ENCODE data around the gene LMO2. TPM values are rescaled to one million over a fixed set of nuclear protein-coding genes. Genes with fewer than 3 reads are reported as not detected.

Gene LMO2
- total RNA-seq, 2 donors from 2014 or later: 37.0 to 74.3 TPM

GRCh38 chr11:33930317-33931021 lies 38.6 kb upstream of the LMO2 start:
- no peak for DNase-seq (ENCODE audit: low spot score)
- H3K4me1 ChIP-seq (ENCODE audit: control insufficient read depth in 1 of 2, low read depth in 2 of 2): peaks cover 13 to 29% of the 10 kb centered on the region in 2 donors
- H3K27ac ChIP-seq: peak overlapping the region; percentile 54 to 64
- no peaks in the 10 kb centered on the region for H3K9me3 ChIP-seq
- peak overlapping the region; percentile 20 for H3K4me3 ChIP-seq
- no peaks in the 10 kb centered on the region for H3K36me3 ChIP-seq
- TF ChIP-seq, protein P1, sequence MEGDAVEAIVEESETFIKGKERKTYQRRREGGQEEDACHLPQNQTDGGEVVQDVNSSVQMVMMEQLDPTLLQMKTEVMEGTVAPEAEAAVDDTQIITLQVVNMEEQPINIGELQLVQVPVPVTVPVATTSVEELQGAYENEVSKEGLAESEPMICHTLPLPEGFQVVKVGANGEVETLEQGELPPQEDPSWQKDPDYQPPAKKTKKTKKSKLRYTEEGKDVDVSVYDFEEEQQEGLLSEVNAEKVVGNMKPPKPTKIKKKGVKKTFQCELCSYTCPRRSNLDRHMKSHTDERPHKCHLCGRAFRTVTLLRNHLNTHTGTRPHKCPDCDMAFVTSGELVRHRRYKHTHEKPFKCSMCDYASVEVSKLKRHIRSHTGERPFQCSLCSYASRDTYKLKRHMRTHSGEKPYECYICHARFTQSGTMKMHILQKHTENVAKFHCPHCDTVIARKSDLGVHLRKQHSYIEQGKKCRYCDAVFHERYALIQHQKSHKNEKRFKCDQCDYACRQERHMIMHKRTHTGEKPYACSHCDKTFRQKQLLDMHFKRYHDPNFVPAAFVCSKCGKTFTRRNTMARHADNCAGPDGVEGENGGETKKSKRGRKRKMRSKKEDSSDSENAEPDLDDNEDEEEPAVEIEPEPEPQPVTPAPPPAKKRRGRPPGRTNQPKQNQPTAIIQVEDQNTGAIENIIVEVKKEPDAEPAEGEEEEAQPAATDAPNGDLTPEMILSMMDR (IDR thresholded peaks at IDR 0.05): no peak
- no peaks in the 10 kb centered on the region for H3K27me3 ChIP-seq (replicated peaks; ENCODE audit: insufficient read depth)
- peak; percentile 89 for ATAC-seq (ENCODE audit: insufficient number of reproducible peaks, low FRiP score, low read depth)

DNA sequence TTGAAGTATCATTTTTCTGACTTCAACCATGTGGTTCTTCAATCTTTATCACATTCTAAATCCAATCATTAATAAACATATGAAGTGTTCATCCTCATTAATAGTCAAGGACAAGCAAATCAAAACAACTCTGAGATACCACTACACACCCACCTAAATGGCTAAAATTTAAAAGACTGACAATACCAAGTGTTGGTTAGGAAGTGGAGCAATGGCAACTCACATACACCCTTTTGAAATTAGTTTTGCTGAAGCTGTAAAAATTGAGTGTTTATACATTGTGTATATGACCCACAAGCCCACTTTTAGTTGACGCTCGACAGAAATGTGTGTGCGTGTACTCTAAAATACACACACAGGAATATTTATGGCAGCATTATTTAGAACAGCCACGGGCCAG lies 36.7 kb upstream of the LMO2 start:
- DNase-seq (ENCODE audit: low spot score): no peak
- no peak overlapping the region for H3K27ac ChIP-seq
- no peaks in the 10 kb centered on the region for H3K27me3 ChIP-seq (replicated peaks; ENCODE audit: insufficient read depth)
- H3K9me3 ChIP-seq: no peaks in the 10 kb centered on the region
- peaks cover 13 to 29% of the 10 kb centered on the region in 2 donors for H3K4me1 ChIP-seq (ENCODE audit: control insufficient read depth in 1 of 2, low read depth in 2 of 2)
- H3K36me3 ChIP-seq: no peaks in the 10 kb centered on the region
- TF ChIP-seq, protein P1 (IDR thresholded peaks at IDR 0.05): no peak
- ATAC-seq (ENCODE audit: insufficient number of reproducible peaks, low FRiP score, low read depth): no peak
- no peak overlapping the region for H3K4me3 ChIP-seq

DNA sequence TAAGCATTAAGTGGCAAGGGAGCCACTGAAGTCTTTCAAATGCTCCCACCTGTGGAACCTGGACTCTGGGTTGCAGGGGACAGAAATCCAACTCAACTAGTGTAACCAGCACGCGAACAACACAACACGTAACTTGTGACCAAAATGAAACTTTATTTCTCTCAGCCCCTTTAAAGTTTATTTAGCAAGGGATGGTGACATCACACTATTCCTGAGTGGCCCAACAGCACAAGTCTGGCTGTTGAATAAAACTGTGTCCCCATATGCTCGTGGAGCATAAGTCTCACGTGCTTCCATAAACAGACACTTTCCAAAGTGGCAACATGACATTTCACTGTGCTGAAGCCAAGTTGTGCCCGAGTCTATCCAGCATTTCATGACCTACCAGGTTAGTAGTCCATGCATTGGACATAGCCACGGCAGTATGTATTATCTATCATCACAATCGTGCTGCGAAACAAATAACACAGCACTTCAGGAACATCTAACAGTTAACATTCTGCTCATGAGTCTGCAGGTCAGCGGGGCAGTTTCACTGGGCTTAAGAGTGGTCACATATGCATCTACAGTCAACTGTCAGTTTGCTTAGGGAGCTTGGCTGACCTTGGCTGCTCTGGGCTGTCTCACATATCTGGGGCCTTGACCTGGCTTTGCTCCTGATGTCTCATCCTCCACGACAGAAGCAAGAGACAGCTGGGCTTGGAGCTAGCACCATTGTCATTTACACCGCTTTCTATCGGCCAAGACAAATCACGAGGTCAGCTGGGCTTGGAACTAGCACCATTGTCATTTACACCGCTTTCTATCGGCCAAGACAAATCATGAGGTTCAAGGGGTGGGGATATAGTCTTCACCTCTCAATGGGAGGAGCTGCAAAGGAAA lies 35.0 kb upstream of the LMO2 start:
- H3K27me3 ChIP-seq (replicated peaks; ENCODE audit: insufficient read depth): no peaks in the 10 kb centered on the region
- ATAC-seq (ENCODE audit: insufficient number of reproducible peaks, low FRiP score, low read depth) (no peak), DNase-seq (ENCODE audit: low spot score) (no peak)
- H3K4me3 ChIP-seq: no peak overlapping the region
- no peaks in the 10 kb centered on the region for H3K36me3 ChIP-seq
- H3K4me1 ChIP-seq (ENCODE audit: control insufficient read depth in 1 of 2, low read depth in 2 of 2): peaks cover 11 to 23% of the 10 kb centered on the region in 2 donors
- H3K27ac ChIP-seq: no peak overlapping the region
- H3K9me3 ChIP-seq: no peaks in the 10 kb centered on the region
- TF ChIP-seq, protein P1 (IDR thresholded peaks at IDR 0.05): no peak

- ATAC-seq (ENCODE audit: insufficient number of reproducible peaks, low FRiP score, low read depth) (no peak), DNase-seq (ENCODE audit: low spot score) (no peak)
- TF ChIP-seq, protein P1 (IDR thresholded peaks at IDR 0.05): no peak
- Histone ChIP-seq H3K27ac (no peak overlapping the region), H3K36me3 (no peaks in the 10 kb centered on the region), H3K4me1 (ENCODE audit: control insufficient read depth in 1 of 2, low read depth in 2 of 2) (no peaks in the 10 kb centered on the region), H3K9me3 (no peaks in the 10 kb centered on the region), H3K27me3 (replicated peaks; ENCODE audit: insufficient read depth) (no peaks in the 10 kb centered on the region), H3K4me3 (no peak overlapping the region)
Observed at GRCh38 chr11:33924341-33924740, 32.5 kb upstream of the LMO2 start.

GRCh38 chr11:33923626-33924025 lies 31.8 kb upstream of the LMO2 start:
- TF ChIP-seq, protein P1 (IDR thresholded peaks at IDR 0.05): no peak
- Histone ChIP-seq H3K4me3 (no peak overlapping the region), H3K27me3 (replicated peaks; ENCODE audit: insufficient read depth) (no peaks in the 10 kb centered on the region), H3K9me3 (no peaks in the 10 kb centered on the region), H3K36me3 (no peaks in the 10 kb centered on the region), H3K27ac (no peak overlapping the region), H3K4me1 (ENCODE audit: control insufficient read depth in 1 of 2, low read depth in 2 of 2) (no peaks in the 10 kb centered on the region)
- no peak for DNase-seq (ENCODE audit: low spot score)
- ATAC-seq (ENCODE audit: insufficient number of reproducible peaks, low FRiP score, low read depth): no peak
